HG03378 (cell line): ENCODE data around the gene SOHLH1.
"Not testable (repeated sequence)": the region's sequence is repeated elsewhere in the genome, so short reads cannot be mapped to it uniquely, and the experiment has no call there.

Source experiments
- ATAC-seq: cut with Tn5 transposase; IDR thresholded peaks from one replicate; pipeline ENCODE4 v1.9.1; 2021; ENCODE audit warnings: mild to moderate bottlenecking, moderate library complexity; ENCODE audit not compliant: unreplicated experiment

The SOHLH1 gene

DNA sequence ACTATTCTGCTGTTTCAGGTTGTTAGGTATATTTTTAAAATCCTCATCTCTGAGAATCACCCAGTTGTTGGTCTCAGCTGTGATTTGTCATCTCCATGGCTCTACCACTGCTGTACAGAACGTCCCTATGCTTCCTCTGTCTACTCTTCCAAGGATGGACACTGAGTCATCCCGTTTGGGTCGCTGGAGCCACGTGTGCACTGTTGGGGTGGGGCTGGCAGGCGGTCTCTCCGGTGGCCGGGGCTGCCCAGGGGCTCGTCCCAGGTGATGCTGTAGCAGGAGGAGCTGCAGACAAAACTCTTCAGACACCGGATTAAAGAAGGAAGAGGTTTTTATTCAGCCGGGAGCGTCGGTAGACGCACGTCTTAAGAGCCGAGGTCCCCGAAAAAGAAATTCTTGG, 19.2 kb downstream of the SOHLH1 start:
- ATAC-seq: no peak

DNA sequence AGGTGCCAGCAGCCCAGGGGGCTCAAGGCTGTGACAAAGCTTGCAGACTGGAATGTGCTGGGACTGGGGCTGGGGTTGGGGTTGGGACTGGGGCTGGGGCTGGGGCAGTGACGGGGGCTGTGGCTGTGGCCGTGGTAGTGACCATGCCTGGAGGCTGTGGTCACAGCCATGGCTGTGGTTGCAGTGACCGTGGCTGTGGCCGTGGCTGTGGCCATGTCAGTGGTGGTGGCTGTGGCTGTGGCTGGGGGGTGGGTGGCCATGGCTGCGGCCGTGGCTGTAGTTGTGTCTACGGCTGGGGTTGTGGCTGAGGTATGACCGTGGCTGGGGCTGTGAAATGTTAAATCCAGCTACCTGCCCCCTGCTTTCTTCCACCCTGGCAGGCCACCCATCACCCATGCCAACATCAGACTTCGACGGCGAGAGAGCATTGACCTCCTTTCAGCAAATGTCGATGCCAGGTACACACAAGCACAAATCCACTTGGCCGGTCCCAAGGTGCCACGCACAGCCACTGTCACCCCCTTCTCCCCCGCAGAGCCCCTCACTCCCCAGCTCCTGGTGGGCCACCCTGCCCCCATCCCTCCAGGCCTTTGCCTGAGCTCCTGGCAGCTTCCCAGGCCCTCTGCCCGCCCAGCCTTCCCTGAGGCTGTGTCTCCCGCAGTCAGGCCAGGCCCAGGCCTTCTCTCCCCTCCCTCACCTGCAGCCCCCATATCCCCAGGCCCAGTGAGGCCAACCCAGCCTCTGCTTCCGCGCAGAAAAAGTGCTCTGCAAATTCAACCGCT, 20.9 kb downstream of the SOHLH1 start:
- ATAC-seq: no peak

DNA sequence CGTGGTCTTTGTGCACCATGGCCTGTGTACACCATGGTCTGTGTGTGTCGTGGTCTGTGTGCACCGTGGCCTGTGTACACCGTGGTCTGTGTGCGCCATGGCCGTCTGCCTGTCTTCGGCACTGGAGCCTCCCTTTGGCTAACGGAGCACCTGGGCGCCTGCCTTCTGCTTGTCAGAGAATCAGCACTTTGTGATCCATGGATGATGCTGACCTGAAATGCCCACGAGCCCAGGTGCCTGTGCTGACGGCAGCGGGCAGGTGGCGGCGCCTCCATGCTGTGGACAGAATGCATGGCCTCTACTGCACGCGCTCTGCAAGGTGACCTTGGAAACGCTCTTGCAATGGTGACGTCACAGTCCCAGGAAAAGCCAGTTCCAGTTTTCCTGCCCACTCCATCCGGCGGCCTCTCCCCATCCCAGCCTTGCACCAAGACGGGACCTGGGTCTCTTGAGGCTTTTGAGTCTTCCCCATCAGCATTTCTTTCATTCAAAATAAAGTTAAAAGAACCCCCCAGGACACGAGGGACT, 21.6 kb downstream of the SOHLH1 start:
- ATAC-seq: no peak

DNA sequence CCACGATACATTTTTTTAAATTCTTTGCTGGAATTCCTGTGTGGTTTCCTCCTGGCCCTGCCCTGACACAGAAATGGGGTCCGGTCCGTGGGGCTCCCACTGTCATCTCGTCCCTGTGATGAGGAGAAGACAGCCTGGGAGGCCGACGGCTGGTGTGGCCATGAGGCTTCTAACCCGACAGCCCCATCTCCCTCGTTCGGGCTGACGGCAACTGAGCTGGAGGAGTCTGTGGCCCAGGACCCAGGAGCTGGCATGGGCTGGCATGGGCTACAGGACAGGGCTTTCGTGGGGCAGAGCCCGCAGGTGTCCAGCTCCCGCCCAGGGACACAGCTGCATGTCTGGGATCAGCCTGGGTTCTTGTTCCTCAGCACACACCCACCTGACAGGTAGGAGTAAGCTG, 22.4 kb downstream of the SOHLH1 start:
- no peak for ATAC-seq

DNA sequence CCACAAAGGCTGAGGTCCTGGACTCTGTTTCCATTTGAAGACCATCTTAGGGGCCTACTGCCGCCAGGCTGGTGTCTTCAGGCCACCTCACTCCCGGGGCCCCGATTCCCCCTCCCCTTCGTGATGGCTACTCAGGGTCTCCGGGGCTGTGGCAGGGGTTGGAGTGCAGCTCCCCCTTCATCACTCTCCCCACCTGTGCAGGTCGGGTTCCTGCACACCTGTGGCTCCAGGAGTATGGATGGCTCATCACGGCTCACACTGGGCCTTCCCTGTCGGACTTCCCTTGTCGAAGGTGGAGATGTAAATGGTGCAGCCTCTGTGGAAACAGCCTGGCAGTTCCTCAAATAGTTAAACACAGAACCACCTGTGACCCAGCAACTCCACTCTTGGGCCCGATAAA, 24.3 kb downstream of the SOHLH1 start:
- ATAC-seq: no peak

DNA sequence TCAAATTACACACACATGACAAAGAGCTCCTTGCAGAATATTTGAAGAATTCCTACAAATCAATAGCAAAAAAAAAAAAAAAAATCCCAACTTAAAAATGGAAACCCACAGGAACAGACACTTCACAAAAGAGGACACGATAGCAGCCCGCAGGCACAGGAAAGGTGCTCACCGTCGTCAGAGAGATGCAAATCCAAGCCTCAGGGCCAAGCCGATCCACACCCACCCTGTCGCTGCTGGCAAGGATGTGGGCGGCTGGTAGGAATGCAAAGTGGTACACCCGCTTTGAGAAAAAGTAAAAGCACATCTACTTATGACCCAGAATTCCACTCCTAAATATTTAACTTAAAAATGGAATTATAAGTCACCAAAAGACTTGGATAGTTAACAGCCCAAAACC, 25.3 kb downstream of the SOHLH1 start:
- ATAC-seq: no peak

DNA sequence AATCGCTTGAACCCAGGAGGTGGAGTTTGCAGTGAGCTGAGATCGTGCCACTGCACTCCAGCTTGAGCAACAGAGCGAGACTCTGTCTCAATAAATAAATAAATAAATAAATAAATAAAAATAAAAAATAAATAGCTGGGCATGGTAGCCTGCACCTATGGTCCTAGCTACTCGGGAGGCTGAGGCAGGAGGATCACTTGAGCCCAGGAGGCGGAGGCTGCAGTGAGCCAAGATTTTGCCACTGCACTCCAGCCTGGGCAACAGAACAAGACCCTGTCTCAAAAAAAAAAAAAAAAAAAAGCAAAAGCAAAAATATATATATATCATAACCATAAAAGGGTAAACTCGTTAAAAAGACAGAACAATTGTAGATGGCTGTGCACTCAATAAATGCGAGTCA, 26.5 kb downstream of the SOHLH1 start:
- ATAC-seq: not testable (repeated sequence)

DNA sequence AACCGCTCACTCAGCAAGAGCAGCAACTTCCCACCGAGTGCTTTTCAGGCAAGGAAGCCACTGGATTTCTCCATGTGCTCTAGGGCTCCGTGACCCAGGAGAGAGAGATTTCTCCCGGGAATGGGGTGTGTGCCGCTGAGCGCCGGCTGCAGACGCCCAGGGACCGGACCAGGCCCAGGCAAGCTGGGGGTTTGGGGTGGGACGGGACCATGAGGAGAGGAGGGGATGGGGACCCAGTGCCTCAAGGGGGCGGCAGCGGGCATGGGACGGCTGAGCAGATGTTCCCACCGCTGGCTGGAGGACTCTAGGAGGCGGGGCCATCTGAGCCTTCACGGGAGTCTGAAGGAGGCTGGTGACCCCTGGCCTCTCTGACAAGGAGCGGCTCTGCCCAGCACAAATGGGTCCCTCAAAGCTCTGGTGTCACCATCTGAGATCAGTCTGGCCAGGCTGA, 27.7 kb downstream of the SOHLH1 start:
- ATAC-seq: no peak

DNA sequence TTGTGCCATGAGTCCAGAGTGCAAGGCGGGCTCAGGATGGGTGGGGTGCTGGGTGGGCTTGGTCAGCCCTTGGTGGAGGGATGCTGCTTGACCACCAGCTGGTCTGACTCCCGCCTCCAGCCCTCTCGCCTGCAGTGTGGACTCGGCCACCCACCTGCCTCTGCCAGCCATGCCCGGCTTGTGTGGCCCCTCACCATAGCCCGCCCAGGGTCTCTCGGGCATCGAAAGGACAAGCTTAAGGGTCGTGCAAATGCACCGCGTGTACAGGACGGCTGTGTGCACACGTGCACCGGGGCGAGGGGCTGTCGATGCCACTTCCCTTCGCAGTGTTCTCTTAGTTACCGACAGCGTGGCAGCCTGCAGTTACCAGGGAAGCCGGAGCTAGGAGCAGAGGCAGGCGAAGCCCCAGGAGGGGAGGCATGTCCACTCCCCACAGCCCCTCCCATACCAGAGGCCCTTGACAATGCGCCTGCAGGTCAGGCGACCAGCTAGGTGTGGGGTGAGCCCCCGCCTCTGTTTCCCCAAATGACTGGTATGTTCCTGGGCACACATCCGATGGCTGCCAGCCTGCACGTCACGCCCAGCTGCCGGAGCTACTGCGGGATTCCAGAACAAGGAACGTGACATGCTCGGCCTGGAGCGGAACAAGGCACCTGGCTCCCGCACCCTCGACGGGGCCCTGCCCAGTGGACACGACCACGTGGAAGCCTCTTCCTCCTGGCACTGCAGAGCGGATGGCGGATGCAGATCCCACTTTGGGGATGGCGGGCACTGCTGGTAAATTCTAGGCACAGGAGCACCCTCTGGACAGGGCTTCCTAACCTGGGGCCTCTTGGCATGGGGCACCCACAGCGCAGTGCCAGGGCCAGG, 28.3 kb downstream of the SOHLH1 start:
- ATAC-seq: no peak

DNA sequence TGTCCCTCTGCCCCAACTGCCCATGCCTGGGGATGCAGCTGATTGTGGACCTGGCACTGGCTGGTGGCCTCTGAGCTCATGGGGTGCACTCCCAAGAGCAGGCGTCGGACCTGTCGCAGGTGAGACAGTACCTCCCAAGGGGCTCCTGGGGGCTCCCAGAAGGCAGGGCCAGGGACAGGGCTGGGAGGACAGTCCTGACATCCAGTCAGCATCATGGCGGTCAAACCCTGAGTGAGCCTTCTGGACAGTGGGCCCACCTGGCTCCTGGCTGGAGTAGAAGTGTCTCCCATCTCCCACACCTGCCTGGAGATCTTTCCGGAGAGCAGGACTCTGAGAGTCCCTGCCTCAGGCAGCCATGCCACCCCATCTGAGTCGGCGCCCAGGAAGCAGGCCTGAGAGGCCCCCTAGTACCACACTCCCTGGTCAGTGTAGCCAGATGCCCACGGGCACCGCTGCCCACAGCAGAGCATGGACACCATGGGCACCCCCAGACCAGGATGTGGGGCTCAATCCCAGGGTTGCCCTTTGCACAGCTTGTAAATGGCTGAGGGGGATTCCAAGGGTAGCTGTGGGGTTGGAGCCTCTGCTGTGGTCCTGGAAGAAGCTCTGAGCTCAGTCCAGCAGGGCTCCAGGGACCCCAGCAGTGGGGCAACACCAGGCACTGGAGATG, 29.5 kb downstream of the SOHLH1 start:
- no peak for ATAC-seq

DNA sequence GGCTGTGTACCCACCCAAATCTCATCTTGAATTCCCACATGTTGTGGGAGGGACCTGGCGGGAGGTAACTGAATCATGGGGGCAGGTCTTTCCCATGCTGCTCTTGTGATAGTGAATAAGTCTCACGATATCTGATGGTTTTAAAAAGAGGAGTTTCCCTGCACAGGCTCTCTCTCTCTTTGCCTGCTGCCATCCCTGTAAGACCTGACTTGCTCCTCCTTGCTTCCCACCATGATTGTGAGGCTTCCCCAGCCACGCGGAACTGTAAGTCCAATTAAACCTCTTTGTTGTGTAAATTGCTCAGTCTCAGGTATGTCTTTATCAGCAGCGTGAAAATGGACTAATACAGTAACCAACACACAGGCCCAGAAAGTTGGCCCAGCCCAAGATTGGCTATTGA, 30.3 kb downstream of the SOHLH1 start:
- not testable (repeated sequence) for ATAC-seq

DNA sequence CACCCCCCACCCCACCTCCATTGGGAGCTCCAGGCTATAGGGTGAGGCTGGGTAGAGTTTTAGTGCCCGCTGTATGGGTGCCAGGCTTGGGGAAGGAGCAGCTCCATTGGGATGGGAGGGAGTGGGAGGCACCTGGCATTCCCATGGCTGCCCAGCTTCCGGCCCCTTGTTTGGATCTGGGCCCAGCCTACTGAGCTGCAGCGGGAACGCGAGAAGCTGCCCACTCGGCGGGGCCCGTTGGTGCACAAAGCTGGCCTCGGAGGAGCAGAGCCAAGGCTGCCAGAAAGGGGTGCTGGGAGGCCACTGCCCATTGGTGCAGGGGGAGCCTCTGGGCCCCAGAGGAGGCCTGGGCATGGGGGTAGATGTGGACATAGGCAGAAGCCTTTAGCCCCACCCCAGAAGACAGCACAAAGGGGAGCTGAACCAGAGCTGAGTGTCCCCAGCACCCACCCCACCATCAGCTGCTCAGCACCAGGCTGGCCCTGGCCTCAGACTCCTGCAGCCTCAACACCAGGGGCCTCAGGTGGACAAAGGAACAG, 31.7 kb downstream of the SOHLH1 start:
- ATAC-seq: no peak

DNA sequence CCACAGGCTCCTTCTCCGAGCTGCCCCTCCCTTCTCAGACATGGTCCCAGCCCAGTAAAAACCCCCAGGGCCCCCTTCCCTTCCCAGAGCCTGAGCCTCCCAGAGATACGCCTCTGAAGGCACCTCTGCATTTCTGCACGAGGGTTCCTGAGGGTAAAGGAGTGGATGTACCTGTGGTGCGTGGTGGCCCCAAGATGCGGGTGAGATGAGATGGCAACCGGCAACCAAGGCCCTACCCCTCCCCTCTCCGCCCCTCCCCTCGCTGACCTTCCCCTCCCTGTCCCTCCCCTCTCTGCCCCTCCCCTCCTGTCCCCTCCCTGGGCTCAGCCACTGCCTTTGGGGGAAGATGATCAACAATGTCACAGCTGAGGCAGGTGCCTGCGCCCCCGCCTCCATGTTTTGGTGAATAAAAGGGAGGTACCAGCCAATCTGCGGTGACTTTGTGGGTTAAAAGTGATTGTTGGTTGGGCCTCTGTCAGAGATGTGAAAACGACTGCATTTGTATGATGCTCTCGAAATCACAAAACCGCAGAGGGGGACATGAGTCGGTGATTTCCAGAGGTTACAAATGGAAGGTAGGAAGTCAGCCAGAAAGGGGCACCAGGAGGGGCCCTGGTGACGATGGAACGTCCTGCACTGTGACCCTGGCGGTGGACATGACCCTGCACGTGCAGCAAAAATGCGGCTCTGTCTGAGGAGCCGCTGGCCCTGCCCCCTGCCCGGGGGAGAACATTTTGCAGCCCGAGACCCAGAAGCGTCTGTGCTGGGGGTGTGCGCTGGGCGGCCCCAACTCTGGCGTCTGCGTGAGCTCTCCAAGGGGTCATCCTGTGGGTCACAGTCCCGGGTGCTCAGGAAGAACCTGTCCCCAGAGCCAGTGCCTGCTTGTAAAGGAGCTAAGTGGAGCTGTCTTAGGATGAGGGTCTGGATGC, 32.5 kb downstream of the SOHLH1 start:
- no peak for ATAC-seq

DNA sequence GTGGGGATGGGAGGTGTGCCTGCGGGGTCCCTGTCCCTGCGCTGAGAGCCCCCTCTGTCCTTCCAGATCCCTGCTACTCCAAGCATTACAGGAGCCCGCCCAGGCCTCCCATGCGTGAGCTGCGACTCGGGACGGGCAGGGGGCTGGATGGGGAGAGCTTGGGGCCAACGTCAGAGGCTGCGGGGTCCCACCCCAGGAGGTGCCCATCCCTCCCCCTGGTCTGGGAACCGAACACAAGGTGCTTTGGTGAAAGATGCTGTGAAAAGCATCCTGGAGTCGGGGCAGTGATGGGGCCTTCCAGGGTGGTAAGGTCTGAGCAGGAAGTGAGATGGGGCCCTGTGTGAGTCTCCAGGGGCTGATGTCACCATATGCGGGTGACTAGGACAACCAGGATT, 33.5 kb downstream of the SOHLH1 start:
- ATAC-seq: no peak

DNA sequence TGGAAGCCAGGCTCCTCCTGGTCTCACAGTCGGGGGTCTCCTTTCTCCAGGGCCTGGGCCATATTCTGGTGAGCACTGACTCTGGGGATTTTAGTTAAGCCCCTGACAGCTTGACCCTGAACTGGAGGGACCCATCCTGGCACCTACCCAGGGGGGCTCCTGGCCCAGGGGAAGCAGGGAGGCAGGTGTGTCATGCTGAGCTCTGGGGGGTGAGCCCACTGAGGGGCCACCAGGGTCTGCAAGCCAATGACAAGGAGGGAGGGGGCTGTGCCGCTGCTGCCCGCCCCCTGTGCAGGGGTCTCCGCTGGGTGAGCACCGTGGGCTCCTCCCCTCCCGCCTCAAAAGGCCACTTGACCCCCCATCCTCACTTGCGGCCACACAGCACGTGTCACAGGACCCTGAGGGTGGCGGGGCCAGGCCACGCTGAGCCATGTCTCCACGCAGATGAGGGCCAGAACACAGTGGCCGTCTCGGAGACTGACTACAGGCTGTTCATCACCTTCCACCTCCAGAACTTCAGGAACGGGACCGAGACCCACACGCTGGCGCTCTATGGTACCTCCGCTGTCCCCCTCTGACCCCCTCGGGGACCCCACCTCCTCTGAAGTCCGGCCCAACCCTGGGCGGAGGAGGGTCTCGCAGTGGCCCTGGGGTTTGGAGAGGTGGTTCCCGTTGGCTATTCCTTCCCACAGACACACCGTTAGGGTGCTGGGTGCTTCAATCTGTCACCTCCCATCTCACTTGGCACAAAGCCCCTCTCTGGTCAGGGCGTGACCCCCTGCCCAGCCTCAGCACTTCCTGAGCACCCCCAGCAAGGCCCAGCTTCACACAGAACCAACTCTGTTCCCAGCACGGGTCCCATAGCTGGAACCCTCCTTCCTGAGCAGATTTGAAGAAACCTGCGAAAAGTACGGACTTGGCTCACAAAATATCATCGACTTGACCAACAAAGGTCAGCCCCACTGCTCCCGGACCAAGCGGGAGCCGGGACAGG, 34.2 kb downstream of the SOHLH1 start:
- ATAC-seq: no peak

DNA sequence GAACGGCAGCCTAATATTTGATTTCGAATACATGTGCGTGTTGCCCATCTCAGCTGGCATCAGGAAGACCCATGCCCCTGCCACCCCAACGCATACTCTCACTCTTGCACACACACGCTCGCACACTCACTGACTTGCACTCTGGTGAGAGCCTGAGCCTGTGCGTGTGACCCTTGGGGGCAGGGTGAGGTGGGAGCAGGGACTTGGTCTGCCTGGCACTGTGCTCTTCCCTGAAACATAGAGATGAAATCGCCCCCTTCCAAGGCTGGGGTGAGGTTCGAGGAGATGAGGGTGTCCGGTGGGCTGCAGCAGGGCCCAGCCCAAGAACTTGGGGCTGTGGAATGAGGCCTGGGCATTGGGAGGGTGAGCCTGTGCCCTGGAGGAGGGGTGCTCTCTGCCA, 35.0 kb downstream of the SOHLH1 start:
- ATAC-seq: no peak

DNA sequence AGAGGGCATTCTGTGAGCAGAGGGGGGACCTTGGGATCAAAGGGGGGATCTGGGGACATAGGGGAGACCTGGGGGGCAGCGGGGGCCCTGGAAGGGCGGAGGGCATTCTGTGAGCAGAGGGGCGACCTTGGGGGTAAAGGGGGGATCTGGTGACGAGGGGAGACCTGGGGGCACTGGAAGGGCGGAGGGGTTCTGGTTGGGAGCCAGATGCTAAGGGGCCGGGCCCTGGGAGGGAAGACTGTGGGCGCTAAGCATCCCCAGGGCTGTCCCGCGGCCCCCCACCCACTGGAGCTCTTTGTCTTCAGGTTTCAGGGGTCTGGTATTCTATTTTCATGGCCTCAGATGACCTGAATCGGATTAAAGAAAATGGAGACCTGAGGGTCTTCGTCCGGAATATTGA, 35.4 kb downstream of the SOHLH1 start:
- ATAC-seq: no peak

DNA sequence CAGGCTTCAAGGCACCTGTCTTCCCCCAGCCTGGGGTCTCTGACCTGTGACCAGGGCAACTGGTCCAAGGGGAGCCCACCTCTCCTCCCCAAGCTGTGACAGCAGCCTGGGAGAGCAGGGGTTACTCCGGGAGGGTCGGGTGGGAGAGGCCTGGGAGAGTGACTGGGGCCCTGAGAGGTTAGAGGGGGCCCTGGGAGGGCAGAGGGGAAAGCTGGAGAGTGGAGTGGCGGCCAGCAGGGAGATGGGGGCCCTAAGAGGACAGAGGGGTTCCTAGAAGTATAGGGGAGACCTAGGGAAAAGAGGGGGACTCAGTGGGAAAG, 35.9 kb downstream of the SOHLH1 start:
- no peak for ATAC-seq
